HepG2 (cell line): ENCODE results near the gene EFL1. TPM values are rescaled to one million over a fixed set of nuclear protein-coding genes. Genes with fewer than 3 reads are reported as not detected.
"Not testable (repeated sequence)": the region's sequence is repeated elsewhere in the genome, so short reads cannot be mapped to it uniquely, and the experiment has no call there.

ENCODE experiments used
- ATAC-seq: fragments of 200-7000 bp; cut with Tn5 transposase; 3 replicates; pipeline ENCODE4 v1.9.1; 2020; ENCODE audit warnings: mild to moderate bottlenecking, moderate library complexity
- BruUV-seq: library from RNA; stranded (reverse); fragments of 400-500 nt; replicated peaks from 2 replicates; lab custom pipeline; 2021; lab: Mats Ljungman, UMichigan
- CTCF ChIA-PET: fragments of 300-600 bp; formaldehyde crosslinking; extraction: SDS; loops from one replicate; lab custom pipeline; 2021; ENCODE audit warnings: low total read pairs, inconsistent platforms, low intra/inter-chr PET ratio; lab: Yijun Ruan, JAX
- POLR2A ChIA-PET: fragments of 350-600 bp; sonication (Branson Sonifier 250); formaldehyde crosslinking; loops from one replicate; lab custom pipeline; 2020; ENCODE audit warnings: antibody characterized with exemption, inconsistent platforms; lab: Yijun Ruan, JAX
- DNase-seq: peaks from one replicate; pipeline ENCODE4 v3.0.0-alpha.2; 2015; ENCODE audit warnings: low spot score
- FAIRE-seq: peaks from 3 replicates; lab custom pipeline; 2011; peaks lifted over from hg19 to GRCh38; lab: Jason Lieb, UNC
- H2AFZ ChIP-seq: one replicate; pipeline ENCODE4 v1.6.1; 2011; ENCODE audit warnings: low read length, inconsistent platforms
- H3K27ac ChIP-seq: fragments of 300-600 bp; 3 replicates; pipeline ENCODE4 v1.8.0; 2011; ENCODE audit warnings: mixed run types, mild to moderate bottlenecking, mixed read lengths, low read length, inconsistent platforms; ENCODE audit not compliant: insufficient read depth; ENCODE audit errors: extremely low read length
- H3K27me3 ChIP-seq, 2 experiments: fragments of 200-600 bp in 1 of 2; 2 replicates in 1 of 2; 3 replicates in 1 of 2; pipeline versions ENCODE4 v1.6.0 to v1.8.0; 2011; ENCODE audit warnings: low read length in 2 of 2, mild to moderate bottlenecking in 2 of 2, moderate library complexity in 2 of 2, inconsistent platforms in 1 of 2; ENCODE audit not compliant: insufficient read depth in 2 of 2, control insufficient read depth in 1 of 2
- H3K36me3 ChIP-seq, 2 experiments: fragments of 200-600 bp in 1 of 2; replicated peaks in 1 of 2; 2 replicates in 1 of 2; 3 replicates in 1 of 2; pipeline versions ENCODE4 v1.5.1 to v1.8.0; 2011; ENCODE audit warnings: low read length in 2 of 2, inconsistent platforms in 1 of 2; ENCODE audit not compliant: insufficient read depth in 2 of 2, control insufficient read depth in 1 of 2
- H3K4me1 ChIP-seq: 2 replicates; pipeline ENCODE4 v1.5.1; 2012; ENCODE audit warnings: low read length, inconsistent platforms; ENCODE audit not compliant: insufficient read depth
- H3K4me2 ChIP-seq: 2 replicates; pipeline ENCODE4 v1.6.0; 2011; ENCODE audit warnings: low read depth, low read length, inconsistent platforms
- H3K4me3 ChIP-seq, 3 experiments: fragments of 200-600 bp in 1 of 3; sonication (generic), shearing (Covaris generic) in 1 of 3; replicated peaks in 1 of 3; 2 replicates each; pipeline ENCODE4 v1.5.1; 2011 to 2016; ENCODE audit warnings: low read length in 3 of 3, inconsistent platforms in 2 of 3, low read depth in 2 of 3, mild to moderate bottlenecking in 2 of 3, control low read depth in 1 of 3, mixed read lengths in 1 of 3; ENCODE audit not compliant: insufficient read depth in 1 of 3
- H3K79me2 ChIP-seq: one replicate; pipeline ENCODE4 v1.6.1; 2011; ENCODE audit warnings: low read length, inconsistent platforms; ENCODE audit not compliant: insufficient read depth
- H3K9ac ChIP-seq: 2 replicates; pipeline ENCODE4 v1.6.0; 2011; ENCODE audit warnings: mild to moderate bottlenecking, low read depth, low read length, inconsistent platforms; ENCODE audit not compliant: insufficient read depth
- H3K9me3 ChIP-seq: 2 replicates; pipeline ENCODE4 v1.5.1; 2012; ENCODE audit warnings: mild to moderate bottlenecking, low read length
- H4K20me1 ChIP-seq: 2 replicates; pipeline ENCODE4 v1.6.0; 2011; ENCODE audit warnings: inconsistent platforms, mild to moderate bottlenecking, low read length, moderate library complexity; ENCODE audit not compliant: insufficient read depth
- ISL2 ChIP-seq: sonication (generic); formaldehyde crosslinking; IDR thresholded peaks from 2 replicates; pipeline ENCODE4 v1.5.0; 2020; ENCODE audit warnings: missing genetic modification reagents
- LCORL ChIP-seq, 2 experiments: fragments of 450-650 bp in 1 of 2; sonication (generic) in 1 of 2; formaldehyde crosslinking in 1 of 2; IDR thresholded peaks; 2 replicates each; pipeline versions ENCODE4 v1.5.0 to v1.6.1; 2017 to 2020; ENCODE audit warnings: antibody characterized with exemption in 1 of 2, missing genetic modification reagents in 1 of 2
- MLLT10 ChIP-seq: sonication (generic); formaldehyde crosslinking; IDR thresholded peaks from 2 replicates; pipeline ENCODE4 v1.4.0; 2020; ENCODE audit warnings: missing genetic modification reagents
- SCMH1 ChIP-seq: sonication (generic); formaldehyde crosslinking; IDR thresholded peaks from 2 replicates; pipeline ENCODE4 v1.9.0; 2021; ENCODE audit warnings: missing genetic modification reagents, mild to moderate bottlenecking, borderline replicate concordance
- ZNF225 ChIP-seq: sonication (generic); formaldehyde crosslinking; IDR thresholded peaks from 2 replicates; pipeline ENCODE4 v1.4.0; 2020; ENCODE audit warnings: mild to moderate bottlenecking, missing genetic modification reagents
- ZSCAN9 ChIP-seq: IDR thresholded peaks from 2 replicates; pipeline ENCODE4 v1.6.1; 2016; ENCODE audit warnings: borderline replicate concordance
- WGBS: methylation state at CpG from one replicate; pipeline ENCODE4 v1.1.6; 2017; ENCODE audit warnings: low lambda C conversion rate; 5-methylcytosine and 5-hydroxymethylcytosine counted together
- in situ Hi-C: cut with HindIII; loops from 2 replicates; pipeline ENCODE4 v1.10.0; 2017; ENCODE audit warnings: low pct_unique_long_range_greater_than_20kb; ENCODE audit not compliant: extremely low pct_ligation_motif_present
- intact Hi-C: fragments of 100-400 bp; cut with micrococcal nuclease; formaldehyde crosslinking; loops from one replicate; pipeline ENCODE4 v1.10.0; 2022; ENCODE audit not compliant: unreplicated experiment
- polyA plus RNA-seq, 8 experiments: library from polyadenylated mRNA; depleted of rRNA in 3 of 8; stranded (reverse) in 7 of 8; unstranded in 1 of 8; fragments of >200 nt; fragmentation: Illumina TruSeq in 4 of 8; extraction: Trizol in 4 of 8; gene quantifications; 2 replicates each; pipeline versions ENCODE4 v1.2.1 to v1.2.3, GENCODE V29; 2011 to 2016; ENCODE audit warnings: low read depth in 4 of 8, missing spikeins in 1 of 8, mixed read lengths in 1 of 8; ENCODE audit not compliant: insufficient read depth in 1 of 8
- total RNA-seq, 5 experiments: library from RNA; depleted of rRNA; stranded (reverse); fragments of >200 nt; fragmentation: Illumina TruSeq; extraction: Trizol; gene quantifications; 2 replicates each; pipeline ENCODE4 v1.2.3, GENCODE V29; 2016; ENCODE audit warnings: low read depth in 1 of 5
- TF ChIP-seq, protein P1 (sequence below), 2 experiments: sonication (generic) in 1 of 2; formaldehyde crosslinking in 1 of 2; IDR thresholded peaks; 2 replicates each; pipeline versions ENCODE4 v1.4.0 to v1.6.1; 2016 to 2020; ENCODE audit warnings: borderline replicate concordance in 1 of 2, low read depth in 1 of 2, mild to moderate bottlenecking in 1 of 2, missing genetic modification reagents in 1 of 2
- TF ChIP-seq, protein P2 (sequence below): sonication (generic); formaldehyde crosslinking; IDR thresholded peaks from 2 replicates; pipeline ENCODE4 v1.8.0; 2022; ENCODE audit warnings: mild to moderate bottlenecking, missing genetic modification reagents
- TF ChIP-seq, protein P3 (sequence below): sonication (generic); formaldehyde crosslinking; IDR thresholded peaks from 2 replicates; pipeline ENCODE4 v1.4.0; 2020; ENCODE audit warnings: missing genetic modification reagents

The EFL1 gene
- total and polyA plus RNA-seq, 2 of the 13 experiments (the other 11 are each of a cell fraction or from before 2014, with no cell fraction given), result 6.4 to 12.0 TPM

DNA sequence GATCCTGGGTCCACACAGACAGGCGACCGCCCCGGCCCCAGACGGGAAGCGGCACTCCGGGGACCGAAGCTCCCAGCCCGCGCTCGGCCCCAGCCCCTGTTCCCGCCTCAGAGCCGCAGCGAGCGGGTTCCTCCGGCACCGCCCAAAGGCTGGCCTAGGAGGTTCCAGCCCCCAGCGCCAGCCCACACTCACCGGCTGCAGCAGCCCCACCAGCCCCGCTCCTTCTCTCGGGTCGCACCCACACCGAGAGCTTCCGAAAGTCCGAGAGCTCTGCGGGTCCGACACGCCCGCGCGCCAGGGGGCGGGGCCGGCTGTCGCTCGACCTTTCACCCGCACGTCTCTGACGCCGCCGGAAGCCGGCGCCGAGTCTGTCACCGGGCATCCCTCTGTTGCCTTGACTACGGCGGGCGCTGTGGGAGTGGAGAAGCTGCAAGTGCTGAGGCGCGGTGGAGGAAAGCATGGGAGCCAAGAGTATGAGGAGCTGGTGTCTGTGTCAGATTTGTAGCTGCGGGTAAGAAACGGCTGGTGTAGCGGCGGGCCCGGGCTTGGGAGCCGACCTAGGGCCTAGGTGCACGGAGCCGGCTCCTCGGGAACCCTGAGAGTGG is at the start of gene EFL1, which contains the start of gene SAXO2 (continued):
- TF ChIP-seq, protein P1, sequence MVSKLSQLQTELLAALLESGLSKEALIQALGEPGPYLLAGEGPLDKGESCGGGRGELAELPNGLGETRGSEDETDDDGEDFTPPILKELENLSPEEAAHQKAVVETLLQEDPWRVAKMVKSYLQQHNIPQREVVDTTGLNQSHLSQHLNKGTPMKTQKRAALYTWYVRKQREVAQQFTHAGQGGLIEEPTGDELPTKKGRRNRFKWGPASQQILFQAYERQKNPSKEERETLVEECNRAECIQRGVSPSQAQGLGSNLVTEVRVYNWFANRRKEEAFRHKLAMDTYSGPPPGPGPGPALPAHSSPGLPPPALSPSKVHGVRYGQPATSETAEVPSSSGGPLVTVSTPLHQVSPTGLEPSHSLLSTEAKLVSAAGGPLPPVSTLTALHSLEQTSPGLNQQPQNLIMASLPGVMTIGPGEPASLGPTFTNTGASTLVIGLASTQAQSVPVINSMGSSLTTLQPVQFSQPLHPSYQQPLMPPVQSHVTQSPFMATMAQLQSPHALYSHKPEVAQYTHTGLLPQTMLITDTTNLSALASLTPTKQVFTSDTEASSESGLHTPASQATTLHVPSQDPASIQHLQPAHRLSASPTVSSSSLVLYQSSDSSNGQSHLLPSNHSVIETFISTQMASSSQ (IDR thresholded peaks at IDR 0.05; ENCODE audit: low read depth), result no peak
- TF ChIP-seq, protein P1 (CRISPR knock-in tag; IDR thresholded peaks at IDR 0.05; ENCODE audit: borderline replicate concordance), result 0 out of 2 replicates have a peak, but pooled peaks have one; percentile 15
- TF ChIP-seq, protein P2, sequence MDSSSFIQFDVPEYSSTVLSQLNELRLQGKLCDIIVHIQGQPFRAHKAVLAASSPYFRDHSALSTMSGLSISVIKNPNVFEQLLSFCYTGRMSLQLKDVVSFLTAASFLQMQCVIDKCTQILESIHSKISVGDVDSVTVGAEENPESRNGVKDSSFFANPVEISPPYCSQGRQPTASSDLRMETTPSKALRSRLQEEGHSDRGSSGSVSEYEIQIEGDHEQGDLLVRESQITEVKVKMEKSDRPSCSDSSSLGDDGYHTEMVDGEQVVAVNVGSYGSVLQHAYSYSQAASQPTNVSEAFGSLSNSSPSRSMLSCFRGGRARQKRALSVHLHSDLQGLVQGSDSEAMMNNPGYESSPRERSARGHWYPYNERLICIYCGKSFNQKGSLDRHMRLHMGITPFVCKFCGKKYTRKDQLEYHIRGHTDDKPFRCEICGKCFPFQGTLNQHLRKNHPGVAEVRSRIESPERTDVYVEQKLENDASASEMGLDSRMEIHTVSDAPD, result no peak
- TF ChIP-seq LCORL (IDR thresholded peaks at IDR 0.05), result no peak
- no peak; the same call in 1 of the 2 replicates for TF ChIP-seq LCORL (CRISPR knock-in tag; IDR thresholded peaks at IDR 0.05)
- TF ChIP-seq, protein P3, sequence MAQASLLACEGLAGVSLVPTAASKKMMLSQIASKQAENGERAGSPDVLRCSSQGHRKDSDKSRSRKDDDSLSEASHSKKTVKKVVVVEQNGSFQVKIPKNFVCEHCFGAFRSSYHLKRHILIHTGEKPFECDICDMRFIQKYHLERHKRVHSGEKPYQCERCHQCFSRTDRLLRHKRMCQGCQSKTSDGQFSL, result no peak
- no peak for TF ChIP-seq SCMH1
- TF ChIP-seq ISL2, result no peak; the same call in 1 of the 2 replicates
- TF ChIP-seq MLLT10 (CRISPR knock-in tag), result no peak
- no peak for TF ChIP-seq ZNF225
- no peak for TF ChIP-seq ZSCAN9 (CRISPR knock-in tag)

DNA sequence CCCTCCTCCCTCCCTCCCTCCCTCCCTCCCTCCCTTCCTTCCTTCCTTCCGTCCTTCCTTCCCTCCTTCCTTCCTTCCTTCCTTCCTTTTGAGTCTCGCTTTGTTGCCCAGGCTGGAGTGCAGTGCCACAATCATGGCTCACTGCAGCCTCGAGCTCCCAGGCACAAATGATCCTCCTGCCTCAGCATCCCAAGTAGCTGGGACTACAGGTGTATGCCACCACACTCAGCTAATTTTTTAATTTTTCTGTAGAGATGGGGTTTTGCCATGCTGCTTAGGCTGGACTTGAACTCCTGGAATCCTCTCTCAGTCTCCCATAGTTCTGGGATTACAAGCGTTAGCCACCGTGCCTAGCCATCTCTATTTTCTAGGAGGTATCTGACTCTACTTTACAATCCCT is 48.8 kb upstream of the EFL1 start:
- H3K27me3 ChIP-seq, result peaks cover 0 to 12% of the 10 kb centered on the region in 2 experiments; a peak in 3 of 5 replicates
- intact Hi-C loops, H3K36me3 ChIP-seq, CTCF ChIA-PET, in situ Hi-C loops, ATAC-seq, BruUV-seq, POLR2A ChIA-PET, H3K9ac ChIP-seq, H3K27ac ChIP-seq, FAIRE-seq, H4K20me1 ChIP-seq, DNase-seq, H3K4me3 ChIP-seq, H3K4me2 ChIP-seq, H2AFZ ChIP-seq, H3K9me3 ChIP-seq, H3K4me1 ChIP-seq, H3K79me2 ChIP-seq: not testable (repeated sequence)
- 25% methylated on average over 5 of the region's 5 CpGs for WGBS
